ENCODE results near the gene IL4R.

- TF ChIP-seq CTCF (IDR thresholded peaks at IDR 0.05; ENCODE audit: control extremely low read depth in 1 of 3, insufficient read depth in 1 of 3, low read depth in 1 of 3, low read length in 3 of 3) (no peak), MAX (IDR thresholded peaks at IDR 0.05) (no peak)
Measured at GRCh38 chr16:27320261-27321012, 6.7 kb downstream of the IL4R start.

All from H1 (cell line).